Neural cell (in vitro differentiated cells): ENCODE data around the gene STX7. TPM values are rescaled to one million over a fixed set of nuclear protein-coding genes. Genes with fewer than 3 reads are reported as not detected.

Source experiments
- H2AFZ ChIP-seq: fragments of 200-600, 300-800 bp; sonication (generic), shearing (Covaris generic); 2 replicates; pipeline ENCODE4 v1.6.0; 2014; ENCODE audit warnings: low read depth, mild to moderate bottlenecking, antibody characterized with exemption, low read length, moderate library complexity
- H3F3A ChIP-seq: fragments of 200-600 bp; shearing (Covaris generic); 2 replicates; pipeline ENCODE4 v1.6.1; 2016; ENCODE audit warnings: mild to moderate bottlenecking, moderate library complexity, mixed read lengths, antibody characterized with exemption, low read length; ENCODE audit not compliant: insufficient read depth, poor library complexity, severe bottlenecking
- H3K27ac ChIP-seq: fragments of 200-600, 300-800 bp; sonication (generic), shearing (Covaris generic); 2 replicates; pipeline ENCODE4 v1.5.1; 2014; ENCODE audit warnings: mild to moderate bottlenecking, low read length, moderate library complexity
- H3K27me3 ChIP-seq: fragments of 300-800, 200-600 bp; sonication (generic), shearing (Covaris generic); 2 replicates; pipeline ENCODE4 v1.6.0; 2014; ENCODE audit warnings: mild to moderate bottlenecking, low read depth, low read length, moderate library complexity; ENCODE audit not compliant: insufficient read depth
- H3K36me3 ChIP-seq: fragments of 300-800, 200-600 bp; sonication (generic), shearing (Covaris generic); 2 replicates; pipeline ENCODE4 v1.5.1; 2014; ENCODE audit warnings: mild to moderate bottlenecking, antibody characterized with exemption, low read length, moderate library complexity; ENCODE audit not compliant: insufficient read depth
- H3K4me2 ChIP-seq: fragments of 300-800, 200-600 bp; sonication (generic), shearing (Covaris generic); 2 replicates; pipeline ENCODE4 v1.6.0; 2014; ENCODE audit warnings: mild to moderate bottlenecking, low read length
- H3K4me3 ChIP-seq: fragments of 300-800, 200-600 bp; sonication (generic), shearing (Covaris generic); 2 replicates; pipeline ENCODE4 v1.5.1; 2014; ENCODE audit warnings: mild to moderate bottlenecking, low read length, moderate library complexity
- H3K79me2 ChIP-seq: fragments of 200-600 bp; shearing (Covaris generic); replicated peaks from 2 replicates; pipeline ENCODE4 v1.6.0; 2014; ENCODE audit warnings: mild to moderate bottlenecking, low read length, moderate library complexity; ENCODE audit not compliant: insufficient read depth
- H3K9ac ChIP-seq: fragments of 300-800, 200-600 bp; sonication (generic), shearing (Covaris generic); 2 replicates; pipeline ENCODE4 v1.6.1; 2016; ENCODE audit warnings: mild to moderate bottlenecking, low read length, mixed read lengths
- H3K9me2 ChIP-seq: fragments of 200-600 bp; shearing (Covaris generic); 2 replicates; pipeline ENCODE4 v1.6.1; 2016; ENCODE audit warnings: mild to moderate bottlenecking, low read length, mixed read lengths; ENCODE audit not compliant: insufficient read depth
- H3K9me3 ChIP-seq: fragments of 200-600, 300-800 bp; sonication (generic), shearing (Covaris generic); 2 replicates; pipeline ENCODE4 v1.6.1; 2016; ENCODE audit warnings: mild to moderate bottlenecking, mixed run types, low read length, moderate library complexity, mixed read lengths
- H4K20me1 ChIP-seq: fragments of 200-600 bp; shearing (Covaris generic); 2 replicates; pipeline ENCODE4 v1.6.1; 2016; ENCODE audit warnings: mild to moderate bottlenecking, mixed run types; ENCODE audit not compliant: insufficient read depth
- EP300 ChIP-seq: fragments of 450-650 bp; conservative IDR thresholded peaks from 2 replicates; pipeline ENCODE4 v1.6.1; 2014; ENCODE audit warnings: antibody characterized with exemption, mild to moderate bottlenecking, moderate library complexity; ENCODE audit not compliant: poor library complexity, severe bottlenecking
- EZH2 ChIP-seq: fragments of 200-600, 300-800 bp; shearing (Covaris generic), sonication (generic); IDR thresholded peaks from 2 replicates; pipeline ENCODE4 v1.6.1; 2014; ENCODE audit warnings: antibody characterized with exemption, low read length, borderline replicate concordance, mild to moderate bottlenecking; ENCODE audit not compliant: insufficient read depth, poor library complexity, severe bottlenecking
- MXI1 ChIP-seq: fragments of 450-650 bp; conservative IDR thresholded peaks from 2 replicates; pipeline ENCODE4 v1.6.1; 2014; ENCODE audit warnings: antibody characterized with exemption, mild to moderate bottlenecking; ENCODE audit not compliant: poor library complexity, severe bottlenecking
- POLR2AphosphoS5 ChIP-seq: IDR thresholded peaks from 2 replicates; pipeline ENCODE4 v1.6.1; 2012
- RAD21 ChIP-seq: fragments of 450-650 bp; conservative IDR thresholded peaks from 2 replicates; pipeline ENCODE4 v1.6.1; 2014; ENCODE audit warnings: antibody characterized with exemption, mild to moderate bottlenecking, moderate library complexity
- SMC3 ChIP-seq: fragments of 450-650 bp; conservative IDR thresholded peaks from 2 replicates; pipeline ENCODE4 v1.6.1; 2014; ENCODE audit warnings: antibody characterized with exemption, mild to moderate bottlenecking, moderate library complexity; ENCODE audit not compliant: poor library complexity
- TAF1 ChIP-seq: IDR thresholded peaks from 2 replicates; pipeline ENCODE4 v1.6.1; 2012; ENCODE audit warnings: low read depth
- polyA plus RNA-seq: library from polyadenylated mRNA; depleted of rRNA; stranded (reverse); fragments of >200 nt; gene quantifications from 2 replicates; pipeline ENCODE4 v1.2.3, GENCODE V29; 2014
- TF ChIP-seq, protein P1 (sequence below): fragments of 450-650 bp; IDR thresholded peaks from 2 replicates; pipeline ENCODE4 v1.5.1; 2014; ENCODE audit warnings: antibody characterized with exemption, mild to moderate bottlenecking, moderate library complexity; ENCODE audit not compliant: poor library complexity, severe bottlenecking
- TF ChIP-seq, protein P2 (sequence below): IDR thresholded peaks from 2 replicates; pipeline ENCODE4 v1.6.1; 2012; ENCODE audit warnings: borderline replicate concordance

STX7 gene
- polyA plus RNA-seq, 1 donor from 2014 or later, result 79.5 TPM

DNA sequence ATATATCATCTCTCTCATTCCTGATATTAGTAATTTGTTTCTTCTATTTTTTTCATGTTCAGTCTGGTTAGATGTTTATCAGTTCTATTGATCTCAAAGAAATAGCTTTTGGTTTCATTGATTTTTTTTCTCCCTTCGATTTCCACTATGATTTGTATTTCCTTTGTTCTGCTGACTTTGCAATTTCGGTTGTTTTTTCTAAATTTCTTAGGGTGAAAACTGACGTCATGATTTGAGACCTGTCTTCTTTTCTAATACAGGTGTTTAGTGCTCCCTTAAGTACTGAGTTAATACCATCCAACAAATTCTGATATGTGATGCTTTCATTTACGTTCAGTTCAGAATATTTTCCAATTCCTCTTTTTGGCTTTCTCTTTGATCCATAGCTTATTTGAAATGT lies 25.2 kb downstream of the STX7 start:
- no peaks in the 10 kb centered on the region for H3K9me2 ChIP-seq
- no peak overlapping the region for H2AFZ ChIP-seq
- no peaks in the 10 kb centered on the region for H3K9me3 ChIP-seq
- no peaks in the 10 kb centered on the region for H3K79me2 ChIP-seq
- TF ChIP-seq MXI1 (no peak), EZH2 (no peak), TAF1 (no peak), POLR2AphosphoS5 (no peak), SMC3 (no peak), EP300 (no peak), RAD21 (no peak)
- TF ChIP-seq, protein P1, sequence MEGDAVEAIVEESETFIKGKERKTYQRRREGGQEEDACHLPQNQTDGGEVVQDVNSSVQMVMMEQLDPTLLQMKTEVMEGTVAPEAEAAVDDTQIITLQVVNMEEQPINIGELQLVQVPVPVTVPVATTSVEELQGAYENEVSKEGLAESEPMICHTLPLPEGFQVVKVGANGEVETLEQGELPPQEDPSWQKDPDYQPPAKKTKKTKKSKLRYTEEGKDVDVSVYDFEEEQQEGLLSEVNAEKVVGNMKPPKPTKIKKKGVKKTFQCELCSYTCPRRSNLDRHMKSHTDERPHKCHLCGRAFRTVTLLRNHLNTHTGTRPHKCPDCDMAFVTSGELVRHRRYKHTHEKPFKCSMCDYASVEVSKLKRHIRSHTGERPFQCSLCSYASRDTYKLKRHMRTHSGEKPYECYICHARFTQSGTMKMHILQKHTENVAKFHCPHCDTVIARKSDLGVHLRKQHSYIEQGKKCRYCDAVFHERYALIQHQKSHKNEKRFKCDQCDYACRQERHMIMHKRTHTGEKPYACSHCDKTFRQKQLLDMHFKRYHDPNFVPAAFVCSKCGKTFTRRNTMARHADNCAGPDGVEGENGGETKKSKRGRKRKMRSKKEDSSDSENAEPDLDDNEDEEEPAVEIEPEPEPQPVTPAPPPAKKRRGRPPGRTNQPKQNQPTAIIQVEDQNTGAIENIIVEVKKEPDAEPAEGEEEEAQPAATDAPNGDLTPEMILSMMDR, result no peak
- TF ChIP-seq, protein P2, sequence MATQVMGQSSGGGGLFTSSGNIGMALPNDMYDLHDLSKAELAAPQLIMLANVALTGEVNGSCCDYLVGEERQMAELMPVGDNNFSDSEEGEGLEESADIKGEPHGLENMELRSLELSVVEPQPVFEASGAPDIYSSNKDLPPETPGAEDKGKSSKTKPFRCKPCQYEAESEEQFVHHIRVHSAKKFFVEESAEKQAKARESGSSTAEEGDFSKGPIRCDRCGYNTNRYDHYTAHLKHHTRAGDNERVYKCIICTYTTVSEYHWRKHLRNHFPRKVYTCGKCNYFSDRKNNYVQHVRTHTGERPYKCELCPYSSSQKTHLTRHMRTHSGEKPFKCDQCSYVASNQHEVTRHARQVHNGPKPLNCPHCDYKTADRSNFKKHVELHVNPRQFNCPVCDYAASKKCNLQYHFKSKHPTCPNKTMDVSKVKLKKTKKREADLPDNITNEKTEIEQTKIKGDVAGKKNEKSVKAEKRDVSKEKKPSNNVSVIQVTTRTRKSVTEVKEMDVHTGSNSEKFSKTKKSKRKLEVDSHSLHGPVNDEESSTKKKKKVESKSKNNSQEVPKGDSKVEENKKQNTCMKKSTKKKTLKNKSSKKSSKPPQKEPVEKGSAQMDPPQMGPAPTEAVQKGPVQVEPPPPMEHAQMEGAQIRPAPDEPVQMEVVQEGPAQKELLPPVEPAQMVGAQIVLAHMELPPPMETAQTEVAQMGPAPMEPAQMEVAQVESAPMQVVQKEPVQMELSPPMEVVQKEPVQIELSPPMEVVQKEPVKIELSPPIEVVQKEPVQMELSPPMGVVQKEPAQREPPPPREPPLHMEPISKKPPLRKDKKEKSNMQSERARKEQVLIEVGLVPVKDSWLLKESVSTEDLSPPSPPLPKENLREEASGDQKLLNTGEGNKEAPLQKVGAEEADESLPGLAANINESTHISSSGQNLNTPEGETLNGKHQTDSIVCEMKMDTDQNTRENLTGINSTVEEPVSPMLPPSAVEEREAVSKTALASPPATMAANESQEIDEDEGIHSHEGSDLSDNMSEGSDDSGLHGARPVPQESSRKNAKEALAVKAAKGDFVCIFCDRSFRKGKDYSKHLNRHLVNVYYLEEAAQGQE, result no peak
- no peaks in the 10 kb centered on the region for H4K20me1 ChIP-seq
- H3K27ac ChIP-seq, result no peak overlapping the region
- H3K9ac ChIP-seq, result no peak overlapping the region
- no peaks in the 10 kb centered on the region for H3K27me3 ChIP-seq
- no peaks in the 10 kb centered on the region for H3K36me3 ChIP-seq
- H3K4me3 ChIP-seq, result no peak overlapping the region
- H3F3A ChIP-seq, result no peaks in the 10 kb centered on the region
- no peak overlapping the region for H3K4me2 ChIP-seq

DNA sequence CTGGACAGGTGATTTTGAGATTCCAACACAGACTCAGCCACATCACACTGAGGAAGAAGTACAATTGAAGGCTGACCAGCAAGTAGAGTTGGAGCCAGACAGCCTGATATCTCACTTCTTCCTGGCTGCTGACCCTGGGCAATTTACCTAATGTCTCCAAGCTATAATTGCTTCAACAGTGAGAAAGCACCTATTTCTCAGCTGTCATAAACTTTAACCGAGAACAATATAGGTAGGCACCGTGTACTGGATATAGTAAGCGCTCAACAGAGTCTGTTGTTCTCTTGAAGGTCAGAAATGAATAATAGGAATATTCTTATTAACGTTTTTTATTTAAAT lies 28.3 kb downstream of the STX7 start:
- no peak for TF ChIP-seq RAD21
- TF ChIP-seq, protein P1, result no peak
- Histone ChIP-seq H3K36me3 (no peaks in the 10 kb centered on the region), H3K9me2 (no peaks in the 10 kb centered on the region), H3K4me2 (no peak overlapping the region), H3F3A (no peaks in the 10 kb centered on the region), H4K20me1 (no peaks in the 10 kb centered on the region), H2AFZ (no peak overlapping the region), H3K9ac (no peak overlapping the region), H3K4me3 (no peak overlapping the region), H3K79me2 (no peaks in the 10 kb centered on the region), H3K27me3 (no peaks in the 10 kb centered on the region), H3K9me3 (no peaks in the 10 kb centered on the region), H3K27ac (no peak overlapping the region)
